Erythroblast (primary cell): ENCODE results near the gene ROM1.

Experiments
- GATA1 ChIP-seq: IDR thresholded peaks from 2 replicates; pipeline ENCODE4 v1.6.1; 2011; ENCODE audit warnings: low read depth, mild to moderate bottlenecking, control low read depth, low read length, moderate library complexity
- POLR2A ChIP-seq: IDR thresholded peaks from 2 replicates; pipeline ENCODE4 v1.6.1; 2011; ENCODE audit warnings: mild to moderate bottlenecking, low read length

GRCh38 chr11:62664405-62665074 is 51.5 kb downstream of the ROM1 start:
- TF ChIP-seq POLR2A (no peak), GATA1 (no peak)
